Measurements from ENCODE around the gene ZMYND11.
"Not testable (repeated sequence)": the region's sequence is repeated elsewhere in the genome, so short reads cannot be mapped to it uniquely, and the experiment has no call there.

ZMYND11 gene

DNA sequence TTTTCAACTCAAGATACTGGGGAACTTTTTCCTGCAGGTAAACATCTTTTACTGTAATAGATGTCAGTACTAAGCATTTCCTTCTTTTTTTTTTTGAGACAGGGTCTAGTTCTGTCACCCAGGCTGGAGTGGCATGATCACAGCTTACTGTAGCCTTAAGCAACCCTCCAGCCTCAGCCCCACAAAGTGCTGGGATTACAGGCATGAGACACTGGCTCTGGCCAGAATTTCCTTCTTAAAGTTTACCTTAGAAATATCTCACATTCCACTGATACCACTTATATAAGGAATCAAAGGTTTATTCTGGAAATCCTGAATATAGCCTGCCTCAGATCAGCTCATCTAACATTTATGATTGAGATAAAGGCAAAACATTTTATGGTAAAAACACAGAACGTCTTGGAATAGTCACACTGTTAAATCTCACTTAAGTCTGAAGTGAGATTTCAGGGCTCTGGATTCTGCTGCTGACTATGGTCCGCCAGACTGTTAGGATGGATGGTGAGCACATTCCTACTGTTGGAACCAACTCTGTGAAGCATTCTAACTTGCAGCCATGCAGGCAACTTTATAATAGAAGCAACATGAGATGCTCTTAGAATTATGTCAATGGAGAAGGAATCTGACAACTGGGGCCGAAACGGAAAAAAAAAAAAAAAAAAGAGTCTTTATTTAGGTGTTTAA, 151.9 kb downstream of the ZMYND11 start:
- DNase-seq: no peak

DNA sequence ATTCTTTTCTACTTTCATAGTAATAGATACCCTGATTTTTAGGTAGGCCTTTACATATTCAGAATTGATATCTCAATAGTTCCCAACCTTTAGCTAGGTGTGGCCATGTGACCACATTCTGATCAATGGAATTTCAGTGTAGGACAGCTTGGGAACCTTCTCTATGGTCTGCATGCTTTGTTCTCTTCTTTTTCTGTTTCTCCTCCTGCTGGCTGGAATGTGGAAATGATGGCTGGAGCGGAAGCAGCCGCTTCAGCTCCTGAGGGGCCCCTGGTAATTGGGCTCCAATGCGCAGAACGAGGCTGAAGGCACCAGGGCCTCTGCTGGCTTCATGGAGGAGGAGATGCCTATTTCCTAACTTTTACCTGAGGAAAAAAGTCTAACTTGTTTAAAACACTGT, 152.6 kb downstream of the ZMYND11 start:
- DNase-seq: no peak

DNA sequence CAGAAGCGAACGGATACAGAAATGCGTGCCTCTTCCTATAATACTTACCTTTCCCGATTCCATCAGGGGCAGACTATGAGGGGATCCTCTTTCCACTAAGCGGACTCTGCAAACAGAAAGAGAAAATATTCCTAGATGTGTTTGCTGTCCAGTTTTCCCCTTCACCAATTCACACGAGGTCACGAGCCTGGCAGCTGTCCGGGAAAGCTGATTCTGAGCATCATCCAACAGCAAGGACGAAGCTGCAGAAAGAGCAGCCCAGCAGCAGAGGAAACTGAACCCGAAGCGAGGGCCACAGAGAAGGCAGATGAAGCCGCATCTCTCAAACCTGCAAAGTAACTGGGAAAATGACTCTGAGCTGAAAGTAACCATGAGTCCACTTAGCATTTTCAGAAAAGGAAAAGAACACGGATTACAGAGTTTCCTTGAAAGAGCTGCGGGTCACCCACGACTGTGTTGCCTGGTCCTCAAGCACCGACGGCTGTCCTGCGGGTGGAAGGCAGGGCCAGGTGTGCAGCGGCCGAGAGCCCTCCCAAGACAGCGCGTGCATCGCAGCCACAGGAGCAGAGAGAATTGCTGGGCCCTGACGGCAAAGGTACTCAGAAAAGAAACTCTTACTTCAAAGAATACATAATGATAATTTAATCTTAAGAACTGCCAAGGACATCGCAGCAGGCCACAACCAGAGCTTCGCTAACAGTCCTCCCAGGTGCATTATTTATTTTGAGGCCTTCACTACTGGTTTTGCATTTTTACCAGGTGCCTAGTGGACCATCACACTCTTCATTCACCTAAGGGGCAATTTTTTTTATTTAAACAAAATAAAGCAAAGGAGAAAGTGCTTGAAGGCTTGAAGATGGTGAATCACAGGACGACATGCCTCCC, 153.3 kb downstream of the ZMYND11 start:
- no peak for DNase-seq

DNA sequence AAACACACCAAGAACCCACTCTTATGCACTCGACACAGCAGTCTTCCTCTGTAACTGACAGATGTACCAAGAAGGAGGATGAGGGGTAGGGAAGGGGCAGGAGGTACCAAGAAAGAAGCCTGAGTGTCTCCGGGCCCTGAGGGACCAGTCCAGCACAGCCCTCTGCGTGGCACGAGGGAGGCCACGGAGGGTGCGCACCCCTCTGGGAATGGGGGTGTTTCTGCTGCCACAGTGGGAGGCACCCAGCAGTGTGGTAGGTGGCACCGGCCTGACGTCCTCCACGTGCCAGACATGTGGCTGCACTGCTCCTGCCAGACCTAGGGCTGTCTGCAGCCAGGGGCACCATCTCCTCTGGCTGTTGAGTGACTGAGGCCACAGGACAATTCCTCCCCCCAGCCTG, 154.3 kb downstream of the ZMYND11 start:
- DNase-seq: no peak

DNA sequence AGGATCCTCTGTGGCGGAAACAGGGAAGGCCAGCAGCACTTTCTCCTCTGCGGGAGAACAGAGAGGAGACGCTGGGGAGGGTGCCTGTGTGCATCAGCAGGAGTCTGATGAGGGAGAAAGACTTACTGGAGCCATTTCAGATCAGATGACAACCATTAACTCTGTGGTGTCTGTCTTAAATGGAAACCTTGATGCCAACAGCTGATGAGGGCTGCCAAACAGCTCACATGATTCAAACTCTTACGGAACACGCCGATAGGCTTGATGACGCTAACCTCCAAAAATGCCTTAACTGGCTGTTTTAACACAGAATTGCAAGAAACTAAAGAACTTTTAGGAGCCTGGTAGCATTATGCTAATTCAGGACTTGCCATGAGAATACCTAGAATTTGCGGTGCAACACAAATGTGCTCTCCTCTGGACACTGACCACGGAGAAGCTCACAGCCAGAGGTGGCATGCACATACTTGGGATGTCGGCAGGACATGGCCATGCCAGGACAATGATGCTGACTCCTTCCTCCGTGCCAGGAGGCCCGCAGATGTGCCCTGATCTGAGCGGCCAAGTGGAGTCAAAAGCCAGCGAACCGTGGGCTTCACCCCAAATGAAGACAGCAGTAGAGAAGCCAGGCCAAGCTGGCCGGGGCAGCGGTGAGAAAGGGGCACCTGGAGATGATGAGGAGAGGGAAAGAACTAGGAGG, 154.9 kb downstream of the ZMYND11 start:
- no peak for DNase-seq

DNA sequence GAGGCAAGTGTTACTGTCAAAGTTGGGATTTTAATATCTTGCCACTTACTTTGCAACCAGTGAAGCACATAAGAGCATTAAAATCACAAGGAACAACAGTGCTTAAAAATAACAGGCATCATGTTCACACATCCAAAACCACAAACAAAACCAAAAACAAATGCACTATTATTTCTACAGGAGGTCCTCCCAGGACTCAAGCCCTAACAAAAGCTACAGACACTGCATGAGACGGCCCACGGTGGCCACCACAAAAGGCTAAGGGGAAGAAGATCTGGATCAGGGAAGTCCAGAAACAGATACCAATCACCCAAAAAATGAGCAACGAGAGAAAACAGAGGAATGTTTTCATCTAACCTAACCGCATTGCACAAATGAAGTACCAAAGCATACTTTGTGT, 158.4 kb downstream of the ZMYND11 start:
- DNase-seq: no peak

DNA sequence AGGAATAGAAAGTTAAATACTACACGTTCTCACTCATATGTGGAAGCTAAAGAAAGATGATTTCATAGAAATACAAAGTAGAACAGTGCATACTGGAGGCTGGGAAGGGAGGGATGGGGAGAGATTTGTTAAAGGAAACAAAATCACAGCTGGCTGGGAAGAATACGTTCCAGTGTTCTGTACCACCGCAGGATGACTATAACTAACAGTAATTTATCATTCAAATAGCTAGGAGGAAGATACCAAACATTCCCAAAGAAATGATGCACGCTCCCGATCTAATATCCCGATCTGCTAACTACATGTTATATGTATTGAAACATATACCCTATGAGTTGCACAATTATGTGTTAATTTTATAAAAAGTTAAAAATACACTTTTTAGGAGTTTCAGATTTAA, 162.3 kb downstream of the ZMYND11 start:
- no peak for DNase-seq

DNA sequence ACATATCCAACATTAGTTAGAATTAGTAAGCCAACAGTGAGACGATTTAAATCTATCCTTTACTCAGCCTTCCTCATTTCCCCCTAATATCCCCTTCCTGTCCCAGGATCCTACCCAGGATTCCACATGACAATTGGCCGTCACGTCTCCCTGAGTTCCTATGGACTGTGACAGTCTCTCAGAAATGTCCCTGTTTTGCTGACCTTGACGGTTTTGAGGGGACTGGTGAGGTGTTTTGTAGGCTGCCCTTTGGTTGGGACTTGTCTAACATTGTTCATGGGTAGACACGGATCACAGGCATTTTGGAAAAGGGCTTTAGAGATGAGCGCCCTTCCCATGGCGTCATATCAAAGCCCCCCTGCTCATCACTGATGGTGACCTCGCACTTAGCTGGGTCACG, 162.8 kb downstream of the ZMYND11 start:
- no peak for DNase-seq

DNA sequence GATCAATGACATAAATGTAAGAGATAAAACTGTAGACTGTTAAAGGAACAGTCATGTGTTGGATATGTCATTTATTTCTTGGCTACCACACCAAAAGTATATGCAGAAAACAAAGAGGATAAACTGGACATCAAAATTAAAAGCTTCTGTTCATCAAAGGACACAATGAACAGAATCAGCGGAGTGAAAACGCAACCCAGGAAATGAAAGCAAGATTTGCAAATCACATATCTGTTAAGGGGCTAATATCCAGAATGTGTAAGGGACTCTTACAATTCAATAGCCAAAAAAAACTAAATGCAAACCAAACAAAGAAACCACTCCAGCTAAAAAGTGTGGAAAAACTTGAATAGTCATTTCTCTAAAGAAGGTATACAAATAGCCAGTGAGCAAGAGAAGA, 164.3 kb downstream of the ZMYND11 start:
- DNase-seq: no peak

DNA sequence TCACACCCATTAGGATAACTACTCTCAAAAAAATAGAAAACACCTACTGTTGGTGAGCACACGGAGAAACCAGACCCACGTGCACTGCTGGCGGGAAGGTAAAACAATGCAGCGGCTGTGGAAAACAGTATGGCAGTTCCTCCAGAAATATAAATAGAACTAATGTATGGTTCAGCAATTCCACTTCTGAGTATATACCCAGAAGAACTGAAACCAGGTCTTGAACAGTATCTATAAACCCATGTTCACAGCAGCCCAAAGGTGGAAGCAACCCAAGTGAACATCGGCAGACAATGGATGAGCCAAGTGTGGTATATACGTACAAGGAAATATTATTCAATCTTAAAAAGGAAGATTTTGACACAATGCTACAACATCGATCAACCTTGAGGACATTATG, 164.7 kb downstream of the ZMYND11 start:
- no peak for DNase-seq

DNA sequence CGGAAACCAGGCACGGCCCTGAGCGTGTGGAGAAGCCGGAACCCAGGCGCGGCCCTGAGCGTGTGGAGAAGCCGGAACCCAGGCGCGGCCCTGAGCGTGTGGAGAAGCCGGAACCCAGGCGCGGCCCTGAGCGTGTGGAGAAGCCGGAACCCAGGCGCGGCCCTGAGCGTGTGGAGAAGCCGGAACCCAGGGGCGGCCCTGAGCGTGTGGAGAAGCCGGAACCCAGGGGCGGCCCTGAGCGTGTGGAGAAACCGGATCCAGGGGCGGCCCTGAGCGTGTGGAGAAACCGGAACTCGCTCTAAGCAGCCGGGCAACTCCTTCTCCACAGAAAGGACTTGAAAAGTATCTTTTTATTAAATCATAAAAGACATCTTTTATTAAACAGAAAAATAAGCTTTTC, 165.3 kb downstream of the ZMYND11 start:
- DNase-seq: not testable (repeated sequence)

DNA sequence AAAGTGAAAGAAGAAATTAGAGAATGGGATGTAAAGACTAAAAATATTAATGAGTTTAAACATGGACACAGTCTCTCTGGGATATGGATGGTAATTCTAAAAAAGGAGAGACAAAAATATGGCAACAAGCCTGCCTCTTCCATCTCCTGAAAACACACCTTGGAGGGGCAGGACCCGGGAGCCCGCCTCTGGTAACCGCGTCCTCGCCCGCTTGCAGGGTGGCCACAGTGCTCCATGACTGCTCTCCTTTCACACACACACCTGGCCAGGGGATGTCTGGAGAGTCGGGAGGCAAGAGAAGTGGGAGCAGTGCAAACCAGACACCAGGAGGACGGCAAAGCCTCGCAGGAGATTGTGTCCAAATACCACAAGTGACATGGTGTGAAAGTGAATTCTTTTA, 166.3 kb downstream of the ZMYND11 start:
- no peak for DNase-seq

All from T-helper 9 cell (primary cell).